RWPE1 (cell line): Measurements from ENCODE around the gene DNASE2.
A peak's percentile ranks its signal among the peaks of the same experiment; 100 is the strongest.

Experiments
- CTCF ChIA-PET: fragments of 350-600 bp; sonication (Branson Sonifier 250); formaldehyde crosslinking; extraction: SDS; loops from one replicate; lab custom pipeline; 2021; lab: Yijun Ruan, JAX
- POLR2A ChIA-PET: fragments of 400-600 bp; formaldehyde crosslinking; extraction: SDS; loops from one replicate; lab custom pipeline; 2020; ENCODE audit warnings: antibody characterized with exemption; ENCODE audit not compliant: low non-redundant PET; lab: Yijun Ruan, JAX
- DNase-seq: peaks from one replicate; pipeline ENCODE4 v3.0.0; 2012; ENCODE audit warnings: low spot score
- H3K27ac ChIP-seq: fragments of 450-650 bp; 2 replicates; pipeline ENCODE4 v1.5.1; 2017
- TF ChIP-seq, protein P1 (sequence below): fragments of 450-650 bp; conservative IDR thresholded peaks from 2 replicates; pipeline ENCODE4 v1.5.1; 2017; ENCODE audit warnings: low read depth, mild to moderate bottlenecking

The DNASE2 gene

DNA sequence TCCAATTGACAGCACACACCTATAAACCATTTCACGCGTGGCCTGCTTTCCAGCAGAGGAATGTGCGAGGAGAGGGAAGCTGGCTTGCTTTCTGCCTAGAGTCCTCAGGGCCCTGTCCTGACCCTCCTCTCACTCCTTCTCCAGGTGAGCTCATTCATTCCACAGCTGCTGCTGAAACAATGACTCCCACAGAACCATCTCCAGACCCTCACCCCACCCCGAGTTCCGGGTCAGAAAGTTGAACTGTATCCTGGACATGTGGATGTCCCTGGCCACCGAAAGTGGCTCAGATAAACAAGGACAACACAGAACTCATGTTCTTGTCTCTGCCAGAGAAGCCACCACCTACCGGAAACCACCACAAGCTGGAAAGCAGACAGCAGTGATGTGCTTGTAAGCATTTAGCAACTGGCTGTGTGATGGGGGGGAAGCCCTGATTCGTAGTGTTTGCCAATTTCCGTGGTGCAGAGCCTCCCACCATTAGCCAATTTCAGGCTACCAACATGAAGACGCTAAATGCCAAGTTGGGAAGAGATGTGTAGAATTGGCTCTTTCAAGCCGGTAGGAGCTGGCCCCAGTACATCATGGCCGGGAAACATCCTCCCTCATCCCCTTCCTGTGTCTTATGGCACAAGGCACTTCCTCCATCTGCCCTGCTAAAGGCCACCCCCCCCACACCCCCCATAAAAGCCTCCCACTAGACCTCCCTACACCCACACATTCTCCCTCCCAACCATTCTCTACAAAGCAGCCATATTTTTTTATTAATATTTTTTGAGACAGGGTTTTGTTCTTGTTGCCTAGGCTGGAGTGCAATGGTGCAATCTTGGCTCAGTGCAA lies 32.8 kb upstream of the DNASE2 start:
- ChIA-PET CTCF (interaction anchor here (0.6 to 1.1 kb wide), 4 partner anchors 8 to 112 kb away, joined by 3 to 4 read pairs (median 4); no protein-coding TSS in a partner anchor), POLR2A (no interaction called here)
- no peak for DNase-seq
- TF ChIP-seq, protein P1, sequence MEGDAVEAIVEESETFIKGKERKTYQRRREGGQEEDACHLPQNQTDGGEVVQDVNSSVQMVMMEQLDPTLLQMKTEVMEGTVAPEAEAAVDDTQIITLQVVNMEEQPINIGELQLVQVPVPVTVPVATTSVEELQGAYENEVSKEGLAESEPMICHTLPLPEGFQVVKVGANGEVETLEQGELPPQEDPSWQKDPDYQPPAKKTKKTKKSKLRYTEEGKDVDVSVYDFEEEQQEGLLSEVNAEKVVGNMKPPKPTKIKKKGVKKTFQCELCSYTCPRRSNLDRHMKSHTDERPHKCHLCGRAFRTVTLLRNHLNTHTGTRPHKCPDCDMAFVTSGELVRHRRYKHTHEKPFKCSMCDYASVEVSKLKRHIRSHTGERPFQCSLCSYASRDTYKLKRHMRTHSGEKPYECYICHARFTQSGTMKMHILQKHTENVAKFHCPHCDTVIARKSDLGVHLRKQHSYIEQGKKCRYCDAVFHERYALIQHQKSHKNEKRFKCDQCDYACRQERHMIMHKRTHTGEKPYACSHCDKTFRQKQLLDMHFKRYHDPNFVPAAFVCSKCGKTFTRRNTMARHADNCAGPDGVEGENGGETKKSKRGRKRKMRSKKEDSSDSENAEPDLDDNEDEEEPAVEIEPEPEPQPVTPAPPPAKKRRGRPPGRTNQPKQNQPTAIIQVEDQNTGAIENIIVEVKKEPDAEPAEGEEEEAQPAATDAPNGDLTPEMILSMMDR, result no peak
- H3K27ac ChIP-seq, result no peak overlapping the region

DNA sequence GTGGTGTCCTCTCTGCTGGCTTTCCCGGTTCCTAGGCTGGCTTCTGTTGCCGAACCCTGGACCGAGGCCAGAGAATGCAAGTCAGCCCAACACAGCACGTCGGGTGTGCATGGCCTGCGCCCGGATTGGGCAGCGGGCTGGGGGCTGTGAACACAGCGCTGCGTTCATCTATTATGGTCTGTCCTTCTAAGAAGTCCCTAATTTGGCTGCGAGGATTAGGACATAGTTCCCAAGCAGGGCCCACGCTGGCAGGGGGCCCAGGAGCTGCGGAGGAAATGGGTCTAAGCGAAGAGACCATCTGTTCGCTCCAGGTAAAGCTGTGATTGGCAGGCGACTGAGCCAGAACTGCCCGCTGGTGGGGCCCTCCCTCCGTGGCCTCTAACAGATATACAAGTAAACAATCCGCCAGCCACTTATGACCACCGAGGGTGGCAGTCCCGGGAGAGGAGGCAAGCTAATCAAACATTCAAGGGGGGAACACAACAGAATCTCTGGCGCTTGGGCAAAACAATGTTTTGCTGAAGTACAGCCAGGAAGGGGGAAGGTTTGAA lies 31.8 kb upstream of the DNASE2 start:
- POLR2A ChIA-PET, result no interaction called here
- CTCF ChIA-PET, result interaction anchor here (0.7 to 1.1 kb wide), 2 partner anchors 9 to 52 kb away, joined by 4 read pairs; no protein-coding TSS in a partner anchor
- TF ChIP-seq, protein P1, result no peak
- H3K27ac ChIP-seq, result no peak overlapping the region
- DNase-seq, result no peak

DNA sequence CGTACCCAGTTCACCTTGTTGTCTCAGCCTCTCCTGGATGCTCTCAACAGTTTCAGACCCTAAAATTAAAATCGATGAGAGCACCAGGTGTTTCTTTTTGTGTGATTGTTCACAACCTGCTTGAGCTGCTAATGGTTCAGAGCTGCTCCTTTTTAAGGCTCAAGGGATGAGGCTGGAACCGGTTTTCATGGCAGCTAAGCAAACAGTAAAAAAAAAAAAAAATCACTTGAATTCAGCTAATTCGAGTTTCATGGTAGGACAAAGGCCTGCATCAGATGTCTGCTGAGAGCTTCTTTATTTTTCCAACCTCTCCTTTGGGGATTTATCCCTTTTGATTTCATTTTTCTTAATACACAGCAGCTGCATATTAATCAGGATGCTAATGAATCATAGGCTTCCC lies 31.3 kb upstream of the DNASE2 start:
- TF ChIP-seq, protein P1, result no peak
- POLR2A ChIA-PET, result no interaction called here
- H3K27ac ChIP-seq, result no peak overlapping the region
- no peak for DNase-seq
- CTCF ChIA-PET, result no interaction called here

DNA sequence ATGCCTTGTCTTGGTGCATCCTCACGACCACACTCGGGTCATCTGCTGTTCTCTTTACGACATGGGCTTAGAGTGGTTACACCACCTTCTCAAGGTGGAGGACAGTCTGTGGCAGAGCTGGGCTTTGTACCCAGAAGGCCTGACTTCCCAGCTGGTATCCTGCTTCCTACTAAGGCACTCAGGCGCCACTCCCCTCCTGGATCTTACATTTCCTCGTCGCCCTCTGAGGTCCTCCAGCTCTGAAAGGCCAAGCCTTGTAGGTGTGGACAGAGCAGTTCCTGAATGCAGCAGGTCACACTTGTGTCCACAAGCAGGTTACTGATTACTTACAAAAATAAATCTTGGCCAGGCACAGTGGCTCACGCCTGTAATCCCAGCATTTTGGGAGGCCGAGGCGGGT lies 25.9 kb upstream of the DNASE2 start:
- POLR2A ChIA-PET, result no interaction called here
- DNase-seq, result no peak
- TF ChIP-seq, protein P1, result no peak
- H3K27ac ChIP-seq, result 0 out of 2 replicates have a peak overlapping the region, but pooled peaks have one; percentile 12
- CTCF ChIA-PET, result interaction anchor here (0.6 kb wide), 1 partner anchor 111 kb away, joined by 6 read pairs; no protein-coding TSS in a partner anchor

DNA sequence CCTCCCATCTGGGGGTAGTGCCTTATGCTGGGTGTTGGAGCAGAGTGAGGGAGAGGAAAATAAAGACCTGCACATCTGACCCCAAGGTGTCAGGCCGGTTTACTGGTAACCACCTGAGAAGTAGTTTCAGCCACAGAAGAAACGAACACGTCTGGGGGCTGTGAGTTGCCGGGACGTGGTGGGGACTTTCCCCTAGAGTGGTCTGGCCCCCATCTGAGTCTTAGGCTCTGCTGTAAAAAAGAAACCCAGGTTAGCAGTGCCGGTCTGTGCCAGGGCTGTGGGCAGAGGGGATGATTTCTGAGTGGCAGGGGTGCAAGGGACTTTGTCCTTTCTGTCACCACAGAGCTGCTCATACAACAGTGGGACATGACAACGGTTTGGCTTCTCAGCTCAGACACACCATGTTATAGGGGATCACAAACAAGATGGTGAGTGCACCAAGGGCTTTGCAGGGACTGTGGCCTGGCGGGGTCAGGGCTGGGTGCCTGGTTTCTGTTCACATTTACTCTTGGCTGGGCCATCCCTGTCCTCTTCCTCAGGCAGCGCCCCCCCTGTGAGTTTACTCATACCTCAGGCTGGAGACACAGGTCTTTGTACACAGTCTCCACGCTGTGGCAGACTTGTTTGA lies 18.8 kb upstream of the DNASE2 start:
- H3K27ac ChIP-seq, result peak overlapping the region; percentile 23; the same call in 1 of the 2 replicates
- ChIA-PET POLR2A (interaction anchor here (1.1 kb wide), 1 partner anchor 9 kb away, joined by 4 read pairs; the partner anchor contains the start of gene GCDH), CTCF (no interaction called here)
- TF ChIP-seq, protein P1, result no peak
- no peak for DNase-seq

DNA sequence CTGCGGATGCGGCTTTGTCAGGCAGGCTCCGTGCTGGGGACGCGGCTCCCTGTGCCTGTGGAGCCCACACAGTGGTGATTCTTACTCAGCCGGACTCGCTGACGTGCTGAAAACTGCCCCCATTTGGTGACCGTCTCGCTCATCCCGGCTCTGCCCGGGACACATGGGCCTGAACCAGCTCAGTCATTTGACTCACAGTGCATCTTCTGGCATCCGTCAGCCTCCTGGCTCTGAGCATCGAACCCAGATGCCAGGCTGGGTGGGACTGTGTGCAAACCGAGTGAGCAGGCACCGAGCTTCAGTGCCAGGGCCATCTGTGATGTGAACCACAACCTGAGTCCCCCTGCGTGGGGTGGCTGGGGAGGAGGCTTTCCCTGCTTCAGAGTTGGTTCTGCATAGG lies 15.2 kb upstream of the DNASE2 start:
- TF ChIP-seq, protein P1, result no peak
- no peak for DNase-seq
- CTCF ChIA-PET, result interaction anchor here (0.6 kb wide), 1 partner anchor 58 kb away, joined by 3 read pairs; no protein-coding TSS in a partner anchor
- POLR2A ChIA-PET, result no interaction called here
- H3K27ac ChIP-seq, result no peak overlapping the region
